Measurements from ENCODE around the gene PIAS1.

PIAS1 gene

DNA sequence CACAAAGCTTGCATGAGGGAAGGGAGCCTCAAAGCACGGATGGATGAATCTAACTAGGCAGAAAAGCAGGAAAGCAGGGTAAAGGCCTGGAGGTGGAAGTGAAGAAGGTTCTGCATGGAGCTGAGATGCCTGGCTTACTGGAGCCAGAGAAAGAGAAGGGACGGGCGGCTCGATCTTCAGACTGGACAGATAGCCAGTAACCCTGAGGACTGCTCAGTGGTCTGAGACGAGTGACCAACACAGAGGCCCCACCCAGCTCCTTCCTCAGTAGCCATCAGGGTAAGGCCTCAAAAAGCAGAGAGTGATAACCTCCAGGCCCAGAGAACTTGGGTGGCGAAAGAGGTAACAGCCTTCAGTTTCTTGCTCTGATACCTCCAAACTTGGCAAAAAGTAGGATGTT, 169.1 kb downstream of the PIAS1 start:
- TF ChIP-seq CTCF (IDR thresholded peaks at IDR 0.05) = no peak

DNA sequence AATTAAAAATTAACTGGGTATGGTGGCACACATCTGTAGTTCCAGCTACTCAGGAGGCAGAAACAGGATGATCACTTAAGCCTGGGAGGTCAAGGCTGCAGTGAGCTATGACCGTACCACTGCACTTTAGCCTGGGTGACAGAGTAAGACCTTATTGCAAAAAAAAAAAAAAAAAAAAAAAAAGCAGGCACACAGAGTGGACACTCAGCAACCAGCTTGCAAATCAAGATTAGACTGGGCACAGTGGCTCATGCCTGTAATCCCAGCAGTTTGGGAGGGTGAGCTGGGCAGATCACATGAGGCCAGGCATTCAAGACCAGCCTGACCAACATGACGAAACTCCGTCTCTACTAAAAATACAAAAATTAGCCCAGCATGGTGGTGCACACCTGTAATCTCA, 170.0 kb downstream of the PIAS1 start:
- no peak for TF ChIP-seq CTCF (IDR thresholded peaks at IDR 0.05)

DNA sequence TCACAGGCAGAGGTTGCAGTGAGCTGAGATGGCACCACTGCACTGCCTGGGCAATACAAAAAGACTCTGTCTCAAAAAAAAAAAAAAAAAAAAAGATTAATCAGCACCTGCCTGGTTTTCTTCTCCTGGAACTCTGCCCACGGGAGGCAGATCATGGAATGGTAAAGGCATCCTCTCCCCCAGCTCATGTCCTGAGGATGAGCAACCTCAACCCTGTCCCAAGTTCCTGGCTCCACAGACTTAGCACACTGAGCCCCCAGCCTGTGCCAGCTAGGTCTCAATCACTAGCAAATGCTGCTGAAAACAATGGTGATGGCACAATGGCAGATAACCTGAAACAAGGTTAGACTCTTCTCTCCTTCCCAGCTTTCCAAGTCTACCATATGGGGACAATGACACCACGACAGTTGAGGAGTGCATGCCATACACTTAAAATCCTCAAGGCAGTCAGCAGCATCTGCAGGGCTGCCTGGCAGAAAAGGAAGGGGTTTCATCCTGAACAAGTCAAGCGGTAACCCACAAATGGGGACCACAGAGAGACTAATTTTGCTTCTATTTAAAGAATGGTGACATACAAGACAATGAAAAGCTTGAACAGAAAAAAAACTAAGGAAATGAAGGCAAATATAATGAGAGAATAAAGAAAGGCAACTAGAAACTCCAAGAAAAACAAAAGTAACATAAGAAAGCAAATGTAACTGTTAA, 170.6 kb downstream of the PIAS1 start:
- no peak for TF ChIP-seq CTCF (IDR thresholded peaks at IDR 0.05)

DNA sequence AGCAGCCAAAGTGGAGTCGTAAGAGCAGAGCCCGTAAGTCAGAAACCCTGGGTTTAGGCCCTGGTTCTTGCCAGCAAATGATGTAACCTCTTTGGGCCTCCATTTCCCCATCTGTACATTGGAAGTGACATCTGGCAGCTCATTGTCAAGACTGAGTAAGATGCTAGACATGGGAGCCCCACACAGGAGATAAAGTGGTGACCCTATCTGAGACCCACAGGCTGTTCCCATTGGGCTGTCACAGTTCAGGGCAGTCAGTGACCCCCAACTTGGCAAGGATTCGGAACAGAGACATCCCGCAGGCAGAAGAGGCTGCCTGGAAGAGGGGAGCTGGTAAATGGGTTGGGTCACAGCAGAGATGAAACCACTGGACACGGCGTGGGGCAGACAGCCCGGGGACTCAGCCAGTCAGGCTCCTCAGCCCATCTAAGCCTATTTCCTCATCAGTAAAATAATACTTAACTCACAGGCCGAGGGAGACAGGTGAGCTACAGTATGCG, 173.6 kb downstream of the PIAS1 start:
- no peak for TF ChIP-seq CTCF (IDR thresholded peaks at IDR 0.05)

DNA sequence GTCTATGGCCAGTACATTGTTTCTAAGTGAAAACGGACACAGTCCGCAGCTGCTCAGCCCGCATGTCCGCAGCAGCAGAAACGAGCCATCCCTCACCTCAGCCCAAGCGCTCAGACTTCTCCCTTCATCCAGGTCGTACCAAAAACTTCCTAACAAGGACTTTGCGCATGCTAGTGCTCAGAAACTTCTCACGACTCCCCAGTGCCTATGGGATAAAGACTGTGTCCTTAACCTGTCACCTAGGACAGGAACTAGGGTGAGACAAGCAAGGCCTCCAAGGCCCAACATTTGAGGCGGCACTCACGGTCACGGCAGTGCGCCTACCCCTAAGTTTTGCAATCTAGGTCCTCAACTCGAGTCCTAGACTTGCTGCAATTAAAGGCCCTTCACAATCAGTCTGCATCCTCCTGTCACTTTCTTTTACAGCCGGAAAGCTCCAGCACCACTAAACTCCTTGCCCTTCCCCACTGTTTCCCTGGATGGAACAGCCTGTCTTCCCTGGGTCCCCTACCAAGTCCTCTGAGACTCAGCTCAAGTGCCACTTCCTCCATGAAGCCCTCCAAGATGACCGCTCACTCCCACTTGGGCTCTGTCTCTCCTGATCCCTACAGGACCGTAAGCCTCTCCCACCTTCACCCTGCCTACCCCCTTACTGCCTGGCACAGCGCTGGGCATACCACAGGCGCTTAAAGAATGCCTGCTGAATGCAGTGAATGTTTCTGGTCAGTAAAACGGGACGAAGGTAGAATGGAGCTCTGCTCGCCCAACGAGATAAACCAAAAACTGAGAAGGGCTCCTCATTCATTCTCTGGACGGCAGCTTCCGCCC, 174.2 kb downstream of the PIAS1 start:
- TF ChIP-seq CTCF (IDR thresholded peaks at IDR 0.05) = no peak

- no peak for TF ChIP-seq CTCF (IDR thresholded peaks at IDR 0.05)
Measured at GRCh38 chr15:68228971-68229385, 174.9 kb downstream of the PIAS1 start.

- TF ChIP-seq CTCF (IDR thresholded peaks at IDR 0.05) = no peak
Measured at GRCh38 chr15:68229386-68230156, 175.5 kb downstream of the PIAS1 start, which contains the start of gene CLN6. TSS of gene CLN6 (minus strand) at chr15:68229728. CDS start at chr15:68229584, 144 bp downstream.
